Neutrophil (primary cell): ENCODE results near the gene RIPK4.

Experiments used
- H3K27ac ChIP-seq: fragments of 200-600 bp; sonication (generic); 2 replicates; pipeline ENCODE4 v1.5.1; 2016; ENCODE audit warnings: mild to moderate bottlenecking, moderate library complexity
- H3K27me3 ChIP-seq: fragments of 200-600 bp; sonication (generic); 2 replicates; pipeline ENCODE4 v1.6.0; 2016; ENCODE audit warnings: mild to moderate bottlenecking
- H3K36me3 ChIP-seq: fragments of 200-600 bp; sonication (generic); 2 replicates; pipeline ENCODE4 v1.5.1; 2017
- H3K4me1 ChIP-seq, 2 experiments: fragments of 200-600 bp in 1 of 2; sonication (generic) in 1 of 2; 1 replicate in 1 of 2; 2 replicates in 1 of 2; pipeline versions ENCODE4 v1.5.1 to v1.6.1; 2013 to 2016; ENCODE audit warnings: low read depth in 1 of 2, low read length in 1 of 2, mild to moderate bottlenecking in 1 of 2, moderate library complexity in 1 of 2; ENCODE audit not compliant: control insufficient read depth in 1 of 2, insufficient read depth in 1 of 2
- H3K4me3 ChIP-seq, 2 experiments: fragments of 200-600 bp in 1 of 2; sonication (generic) in 1 of 2; 1 replicate in 1 of 2; 2 replicates in 1 of 2; pipeline ENCODE4 v1.5.1; 2013 to 2016; ENCODE audit warnings: low read depth in 1 of 2, low read length in 1 of 2, mild to moderate bottlenecking in 1 of 2, moderate library complexity in 1 of 2
- H3K9me3 ChIP-seq: fragments of 200-600 bp; sonication (generic); 2 replicates; pipeline ENCODE4 v1.5.1; 2016
- CTCF ChIP-seq: fragments of 200-600 bp; sonication (generic); IDR thresholded peaks from 2 replicates; pipeline ENCODE4 v1.5.1; 2016; ENCODE audit warnings: antibody characterized with exemption

The RIPK4 gene

GRCh38 chr21:41742073-41742875 lies 24.6 kb downstream of the RIPK4 start:
- no peak overlapping the region for H3K4me3 ChIP-seq
- no peak overlapping the region for H3K27ac ChIP-seq

GRCh38 chr21:41741253-41742072 lies 25.4 kb downstream of the RIPK4 start:
- Histone ChIP-seq H3K36me3 (peaks cover 5% of the 10 kb centered on the region), H3K9me3 (no peaks in the 10 kb centered on the region), H3K4me1 (no peaks in the 10 kb centered on the region), H3K27ac (no peak overlapping the region), H3K27me3 (peaks cover 11% of the 10 kb centered on the region), H3K4me3 (no peak overlapping the region)
- no peak for TF ChIP-seq CTCF

More at GRCh38 chr21:41742073-41742875, 24.6 kb downstream of the RIPK4 start:
- peaks cover 5% of the 10 kb centered on the region for H3K36me3 ChIP-seq
- no peaks in the 10 kb centered on the region for H3K4me1 ChIP-seq
- no peak for TF ChIP-seq CTCF
- H3K9me3 ChIP-seq: no peaks in the 10 kb centered on the region
- peaks cover 11% of the 10 kb centered on the region for H3K27me3 ChIP-seq

- H3K27ac ChIP-seq: no peak overlapping the region
- H3K4me3 ChIP-seq: no peak overlapping the region
- H3K27me3 ChIP-seq: peaks cover 11% of the 10 kb centered on the region
- peaks cover 0 to 1% of the 10 kb centered on the region in 2 experiments for H3K4me1 ChIP-seq
- TF ChIP-seq CTCF: no peak
- no peaks in the 10 kb centered on the region for H3K9me3 ChIP-seq
- H3K36me3 ChIP-seq: peaks cover 5% of the 10 kb centered on the region
Measured at GRCh38 chr21:41740604-41741252, 26.1 kb downstream of the RIPK4 start.

- H3K36me3 ChIP-seq: peaks cover 5% of the 10 kb centered on the region
- TF ChIP-seq CTCF: no peak
- H3K9me3 ChIP-seq: no peaks in the 10 kb centered on the region
- no peak overlapping the region for H3K4me3 ChIP-seq
- H3K4me1 ChIP-seq: peaks cover 5 to 9% of the 10 kb centered on the region in 2 experiments
- no peak overlapping the region for H3K27ac ChIP-seq
- peaks cover 11% of the 10 kb centered on the region for H3K27me3 ChIP-seq
Measured at GRCh38 chr21:41739936-41740335, 26.9 kb downstream of the RIPK4 start.

GRCh38 chr21:41739011-41739410 lies 27.8 kb downstream of the RIPK4 start:
- H3K36me3 ChIP-seq: peaks cover 5% of the 10 kb centered on the region
- peaks cover 14 to 18% of the 10 kb centered on the region in 2 experiments for H3K4me1 ChIP-seq
- H3K27ac ChIP-seq: no peak overlapping the region
- no peaks in the 10 kb centered on the region for H3K9me3 ChIP-seq
- no peak for TF ChIP-seq CTCF
- H3K27me3 ChIP-seq: peaks cover 11% of the 10 kb centered on the region
- H3K4me3 ChIP-seq: no peak overlapping the region
